ENCODE results near the gene ADPRH.

Gene ADPRH

DNA sequence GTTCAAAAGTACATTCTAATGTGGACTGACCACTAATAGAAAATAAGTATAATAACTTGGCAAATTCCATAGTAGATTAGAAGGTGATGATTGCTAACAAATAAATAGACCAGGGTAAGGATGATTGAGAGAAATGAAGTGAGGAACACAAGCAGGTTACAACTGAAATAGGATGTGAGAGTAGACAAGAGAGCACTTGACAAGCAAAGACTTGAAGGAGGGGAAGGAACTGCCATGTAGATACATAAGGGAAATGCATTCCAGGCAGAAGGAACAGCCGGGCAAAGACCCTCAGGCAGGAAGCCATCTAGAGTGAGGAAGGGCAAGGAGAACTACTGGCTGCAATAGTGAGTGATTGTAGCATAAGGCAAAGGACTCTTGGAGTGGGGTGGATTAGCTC lies 23.4 kb downstream of the ADPRH start:
- DNase-seq (ENCODE audit: low read depth): no peak
- no peak overlapping the region for H3K4me3 ChIP-seq (ENCODE audit: low read length)
- TF ChIP-seq, protein P1, sequence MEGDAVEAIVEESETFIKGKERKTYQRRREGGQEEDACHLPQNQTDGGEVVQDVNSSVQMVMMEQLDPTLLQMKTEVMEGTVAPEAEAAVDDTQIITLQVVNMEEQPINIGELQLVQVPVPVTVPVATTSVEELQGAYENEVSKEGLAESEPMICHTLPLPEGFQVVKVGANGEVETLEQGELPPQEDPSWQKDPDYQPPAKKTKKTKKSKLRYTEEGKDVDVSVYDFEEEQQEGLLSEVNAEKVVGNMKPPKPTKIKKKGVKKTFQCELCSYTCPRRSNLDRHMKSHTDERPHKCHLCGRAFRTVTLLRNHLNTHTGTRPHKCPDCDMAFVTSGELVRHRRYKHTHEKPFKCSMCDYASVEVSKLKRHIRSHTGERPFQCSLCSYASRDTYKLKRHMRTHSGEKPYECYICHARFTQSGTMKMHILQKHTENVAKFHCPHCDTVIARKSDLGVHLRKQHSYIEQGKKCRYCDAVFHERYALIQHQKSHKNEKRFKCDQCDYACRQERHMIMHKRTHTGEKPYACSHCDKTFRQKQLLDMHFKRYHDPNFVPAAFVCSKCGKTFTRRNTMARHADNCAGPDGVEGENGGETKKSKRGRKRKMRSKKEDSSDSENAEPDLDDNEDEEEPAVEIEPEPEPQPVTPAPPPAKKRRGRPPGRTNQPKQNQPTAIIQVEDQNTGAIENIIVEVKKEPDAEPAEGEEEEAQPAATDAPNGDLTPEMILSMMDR (conservative IDR thresholded peaks at IDR 0.05; ENCODE audit: low read depth, low read length): no peak

DNA sequence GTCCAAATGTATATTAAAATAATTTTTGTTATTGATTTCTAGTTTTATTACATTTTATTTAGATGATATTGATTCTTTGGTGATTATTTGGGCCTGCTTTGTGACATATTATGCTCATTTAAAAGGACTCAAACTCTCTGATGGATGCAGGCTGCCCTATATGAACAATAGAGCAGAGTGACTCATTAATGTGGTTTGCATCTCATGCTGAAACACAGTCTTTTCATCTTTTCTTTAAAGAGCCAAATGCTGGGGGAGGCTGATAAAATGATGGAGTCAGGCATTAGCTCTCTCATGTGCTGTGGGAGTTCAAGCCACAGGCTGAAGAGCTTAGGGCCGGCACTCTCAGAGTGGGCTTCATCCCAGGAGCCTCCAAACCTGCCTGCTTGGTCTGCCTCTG lies 25.6 kb downstream of the ADPRH start:
- TF ChIP-seq, protein P1 (conservative IDR thresholded peaks at IDR 0.05; ENCODE audit: low read depth, low read length): no peak
- H3K4me3 ChIP-seq (ENCODE audit: low read length): no peak overlapping the region
- no peak for DNase-seq (ENCODE audit: low read depth)

DNA sequence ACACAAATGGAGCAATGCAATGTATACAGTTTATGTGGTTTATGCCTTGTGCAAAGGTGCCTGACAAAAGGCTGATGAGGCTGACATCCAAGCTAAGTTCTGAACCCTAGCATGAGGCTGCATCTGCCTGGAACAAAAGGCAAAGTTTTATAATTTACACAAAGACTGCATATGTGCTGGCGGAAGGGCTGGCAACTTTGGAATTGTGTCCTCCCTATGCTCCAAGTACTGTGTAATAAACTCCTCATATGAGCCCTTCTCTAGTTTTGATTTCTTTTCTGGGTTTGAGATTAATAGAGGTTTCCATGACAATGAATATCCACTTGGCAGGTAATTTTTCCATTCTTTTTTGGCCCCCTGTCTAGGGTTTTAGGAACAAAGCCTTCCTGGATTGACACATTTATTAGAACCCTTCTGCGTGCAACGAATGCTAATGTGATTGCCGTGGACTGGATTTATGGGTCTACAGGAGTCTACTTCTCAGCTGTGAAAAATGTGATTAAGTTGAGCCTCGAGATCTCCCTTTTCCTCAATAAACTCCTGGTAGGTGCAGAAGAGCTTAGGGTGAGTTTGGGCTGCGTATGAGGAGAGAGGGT lies 29.2 kb downstream of the ADPRH start:
- TF ChIP-seq, protein P1 (conservative IDR thresholded peaks at IDR 0.05; ENCODE audit: low read depth, low read length): no peak
- no peak for DNase-seq (ENCODE audit: low read depth)
- no peak overlapping the region for H3K4me3 ChIP-seq (ENCODE audit: low read length)

DNA sequence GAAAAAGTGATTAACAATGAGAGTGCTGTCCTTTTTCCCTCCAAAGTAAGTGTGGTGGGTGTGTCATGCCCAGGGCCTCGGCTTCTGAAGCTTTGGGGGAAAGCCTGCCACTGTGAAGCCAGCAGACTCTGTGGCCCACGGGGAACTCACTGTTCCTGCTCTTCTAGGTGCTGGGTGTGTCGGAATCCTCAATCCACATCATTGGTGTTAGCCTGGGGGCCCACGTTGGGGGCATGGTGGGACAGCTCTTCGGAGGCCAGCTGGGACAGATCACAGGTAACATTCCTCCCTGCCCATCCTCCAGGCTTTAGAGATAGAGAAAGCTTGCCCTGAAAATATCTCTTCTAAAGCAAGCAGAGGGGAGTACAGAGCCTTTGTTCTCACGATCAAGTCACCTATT lies 30.0 kb downstream of the ADPRH start:
- TF ChIP-seq, protein P1 (conservative IDR thresholded peaks at IDR 0.05; ENCODE audit: low read depth, low read length): no peak
- no peak for DNase-seq (ENCODE audit: low read depth)
- H3K4me3 ChIP-seq (ENCODE audit: low read length): no peak overlapping the region

DNA sequence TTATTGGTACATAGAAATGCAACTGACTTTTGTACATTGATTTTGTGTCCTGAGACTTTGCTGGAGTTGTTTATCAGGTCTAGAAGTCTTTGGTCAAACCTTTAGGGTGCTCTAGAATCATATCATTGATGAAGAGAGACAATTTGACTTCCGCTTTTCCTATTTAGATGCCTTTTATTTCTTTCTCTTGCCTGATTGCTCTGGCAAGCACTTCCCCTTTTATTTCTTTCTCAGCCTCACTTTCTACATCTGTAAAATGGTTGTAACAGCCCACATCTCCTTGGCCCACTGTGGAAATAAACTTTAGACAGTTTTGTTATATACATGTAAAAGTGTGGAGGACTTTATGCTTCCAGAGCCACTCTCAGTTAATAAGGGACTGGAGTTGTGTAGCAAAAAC lies 32.4 kb downstream of the ADPRH start:
- no peak for DNase-seq (ENCODE audit: low read depth)

DNA sequence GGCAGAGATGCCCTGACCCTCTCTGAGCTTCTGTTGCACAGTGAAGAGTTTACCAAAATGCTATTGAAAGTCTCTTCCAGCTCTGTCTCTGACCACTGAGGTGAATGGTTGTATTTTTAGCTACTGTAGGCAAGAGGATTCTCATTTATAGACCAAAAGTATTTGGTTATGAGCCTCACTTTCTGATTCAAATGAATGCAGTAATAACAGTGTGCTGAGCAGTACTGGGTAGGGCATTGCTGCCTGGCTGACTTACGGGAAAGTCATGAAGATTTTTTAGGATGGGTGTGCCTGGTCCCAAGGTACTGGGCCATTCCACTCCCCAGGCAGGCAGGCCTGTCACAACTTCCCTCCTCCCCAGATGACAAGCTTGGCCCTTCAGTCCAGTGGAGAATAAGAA lies 33.9 kb downstream of the ADPRH start:
- DNase-seq (ENCODE audit: low read depth): no peak
- no peak overlapping the region for H3K4me3 ChIP-seq (ENCODE audit: low read length)
- TF ChIP-seq, protein P1 (conservative IDR thresholded peaks at IDR 0.05; ENCODE audit: low read depth, low read length): no peak

More for the DNA sequence above, 32.4 kb downstream of the ADPRH start:
- no peak overlapping the region for H3K4me3 ChIP-seq (ENCODE audit: low read length)
- TF ChIP-seq, protein P1 (conservative IDR thresholded peaks at IDR 0.05; ENCODE audit: low read depth, low read length): no peak

DNA sequence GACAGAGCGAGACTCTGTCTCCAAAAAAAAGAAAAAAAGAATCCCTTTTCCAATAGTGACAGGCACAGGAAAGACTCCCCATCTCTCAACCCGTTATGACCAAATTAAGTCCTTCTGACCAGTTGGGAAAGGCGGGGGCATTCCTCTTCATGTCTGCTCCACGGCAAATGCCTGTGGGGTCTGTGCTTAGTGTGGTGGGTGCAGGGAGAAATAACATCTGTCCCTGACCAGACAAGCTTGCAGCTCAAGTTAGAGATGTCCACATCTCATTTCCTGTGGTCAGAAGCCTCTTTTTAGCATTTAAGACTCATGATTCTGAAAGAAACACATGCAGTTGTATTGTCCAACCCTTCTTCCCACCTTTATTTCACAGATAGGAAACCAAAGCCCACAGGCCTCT lies 34.6 kb downstream of the ADPRH start:
- no peak for DNase-seq (ENCODE audit: low read depth)
- no peak overlapping the region for H3K4me3 ChIP-seq (ENCODE audit: low read length)
- TF ChIP-seq, protein P1 (conservative IDR thresholded peaks at IDR 0.05; ENCODE audit: low read depth, low read length): no peak
